Hematopoietic multipotent progenitor cell treated with erythropoietin and hydrocortisone succinate and interleukin-3 and kit ligand, for 8 days (in vitro differentiated cells): Measurements from ENCODE around the gene GNAT3.

Source experiments
- DNase-seq: peaks from one replicate; pipeline ENCODE4 v3.0.0-alpha.2; 2015

Gene GNAT3

GRCh38 chr7:80414331-80414730 lies 97.5 kb downstream of the GNAT3 start:
- DNase-seq: no peak

DNA sequence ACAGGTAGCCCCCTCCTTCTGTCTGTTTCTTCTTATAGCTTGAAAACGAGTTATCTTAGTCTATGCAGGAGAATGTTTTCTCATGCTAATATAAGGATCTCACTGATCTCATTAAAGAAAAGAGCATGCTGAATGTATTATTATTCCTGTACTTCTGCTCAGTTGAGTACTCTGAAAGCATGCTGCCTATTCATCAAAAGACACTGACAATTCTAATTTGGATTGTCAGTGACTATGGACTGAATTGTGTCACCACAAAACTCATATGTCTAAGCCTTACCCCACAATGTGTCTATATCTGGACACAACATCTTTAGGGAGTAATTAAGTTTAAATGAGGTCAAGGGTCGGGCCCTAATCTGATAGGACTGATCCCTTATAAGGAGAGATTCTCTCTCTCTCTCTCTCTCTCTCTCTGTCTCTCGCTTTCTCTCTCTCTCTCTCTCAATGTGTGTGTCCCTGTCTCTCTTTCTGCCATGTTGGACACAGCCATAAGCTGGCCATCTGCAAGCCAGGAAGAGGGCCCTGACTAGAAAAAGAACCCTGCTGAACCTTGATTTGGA lies 98.4 kb downstream of the GNAT3 start:
- no peak for DNase-seq

DNA sequence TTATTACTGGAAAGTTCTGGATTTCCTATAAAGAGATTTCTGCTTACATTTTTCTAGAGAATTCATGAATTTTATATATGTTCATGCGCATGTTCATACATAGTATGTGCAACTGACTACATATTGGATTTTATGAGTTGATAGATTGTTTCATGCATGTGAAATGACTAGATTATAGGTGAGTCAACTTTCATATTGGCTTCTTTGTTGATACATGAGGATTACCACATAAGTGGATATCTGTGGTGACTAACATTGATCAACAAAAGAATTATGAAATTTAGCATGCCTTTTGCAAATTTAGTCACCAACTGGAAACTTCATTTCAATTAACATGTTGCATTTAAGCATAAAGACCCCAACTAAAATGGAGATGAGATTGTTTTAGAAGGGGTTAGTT lies 99.0 kb downstream of the GNAT3 start:
- no peak for DNase-seq

- DNase-seq: no peak
These were observed 100.2 kb downstream of the GNAT3 start for GRCh38 chr7:80411621-80412020.

DNA sequence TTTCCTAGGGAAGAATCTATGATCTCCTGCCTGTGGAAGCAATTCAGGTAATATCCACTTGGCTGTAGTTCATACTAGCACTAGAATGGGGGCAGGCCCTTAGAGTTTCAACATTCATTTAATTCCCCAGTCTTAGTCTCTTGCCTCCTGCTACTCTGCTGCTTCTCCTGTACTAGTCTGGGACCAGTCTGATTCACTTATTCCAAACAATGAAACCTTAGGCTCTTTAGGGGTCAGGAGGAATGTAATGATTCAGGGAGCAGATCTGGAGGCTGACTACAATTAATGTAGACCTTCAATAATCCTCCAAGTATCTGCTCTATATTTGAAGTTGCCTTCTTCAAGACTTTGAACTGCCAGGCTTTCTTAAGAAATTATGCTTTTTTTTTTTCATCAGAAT lies 101.8 kb downstream of the GNAT3 start:
- no peak for DNase-seq
